K562 (cell line): ENCODE measurements around the gene NOX5. TPM values are rescaled to one million over a fixed set of nuclear protein-coding genes. Genes with fewer than 3 reads are reported as not detected.

Experiments used
- ATAC-seq: fragments of 200-7000 bp; cut with Tn5 transposase; 3 replicates; pipeline ENCODE4 v1.9.1; 2020; ENCODE audit warnings: moderate library complexity
- BruUV-seq: library from RNA; stranded (reverse); fragments of 400-500 nt; replicated peaks from 2 replicates; lab custom pipeline; 2021; lab: Mats Ljungman, UMichigan
- CTCF ChIA-PET: fragments of 300-600 bp; formaldehyde crosslinking; extraction: SDS; loops from one replicate; lab custom pipeline; 2021; ENCODE audit warnings: low intra/inter-chr PET ratio; lab: Yijun Ruan, JAX
- POLR2A ChIA-PET: fragments of 300-600, 350-650 bp; sonication (Branson Sonifier 250); formaldehyde crosslinking; extraction: SDS; loops from one replicate; lab custom pipeline; 2021; ENCODE audit warnings: antibody characterized with exemption, inconsistent platforms; lab: Yijun Ruan, JAX
- DNase-seq, 4 experiments: peaks; one replicate each; pipeline versions ENCODE4 v3.0.0 to v3.0.0-alpha.2; 2011 to 2018; ENCODE audit warnings: low spot score in 3 of 4, mixed read lengths in 3 of 4; ENCODE audit errors: extremely low read depth in 1 of 4
- FAIRE-seq: peaks from 2 replicates; lab custom pipeline; 2011; peaks lifted over from hg19 to GRCh38; lab: Jason Lieb, UNC
- H2AFZ ChIP-seq: 2 replicates; pipeline ENCODE4 v1.6.0; 2011; ENCODE audit warnings: low read depth, low read length, control low read depth, inconsistent platforms
- H3K27ac ChIP-seq: fragments of 200-600 bp; 3 replicates; pipeline ENCODE4 v1.8.0; 2011; ENCODE audit warnings: low read depth, mild to moderate bottlenecking, control low read depth, inconsistent platforms, low read length, moderate library complexity, mixed read lengths; ENCODE audit errors: extremely low read depth
- H3K27me3 ChIP-seq, 2 experiments: fragments of 300-600 bp in 1 of 2; 2 replicates in 1 of 2; 3 replicates in 1 of 2; pipeline versions ENCODE4 v1.6.0 to v1.8.0; 2011; ENCODE audit warnings: inconsistent platforms in 2 of 2, low read length in 2 of 2, mild to moderate bottlenecking in 1 of 2, mixed read lengths in 1 of 2, moderate library complexity in 1 of 2; ENCODE audit not compliant: control insufficient read depth in 2 of 2, insufficient read depth in 2 of 2
- H3K36me3 ChIP-seq: fragments of 300-600 bp; 3 replicates; pipeline ENCODE4 v1.8.0; 2011; ENCODE audit warnings: mild to moderate bottlenecking, low read length, inconsistent platforms; ENCODE audit not compliant: control insufficient read depth, insufficient read depth
- H3K4me1 ChIP-seq, 2 experiments: fragments of 200-600 bp in 1 of 2; replicated peaks in 1 of 2; 2 replicates in 1 of 2; 3 replicates in 1 of 2; pipeline versions ENCODE4 v1.5.1 to v1.8.0; 2011; ENCODE audit warnings: inconsistent platforms in 2 of 2, low read length in 2 of 2, mild to moderate bottlenecking in 1 of 2, mixed read lengths in 1 of 2, moderate library complexity in 1 of 2; ENCODE audit not compliant: control insufficient read depth in 2 of 2, insufficient read depth in 2 of 2
- H3K4me2 ChIP-seq: 2 replicates; pipeline ENCODE4 v1.6.1; 2011; ENCODE audit warnings: low read length, control low read depth, inconsistent platforms, mixed read lengths; ENCODE audit not compliant: insufficient read depth
- H3K4me3 ChIP-seq: fragments of 200-600 bp; sonication (generic), shearing (Covaris generic); 2 replicates; pipeline ENCODE4 v1.5.1; 2016; ENCODE audit warnings: control low read depth, inconsistent platforms
- H3K79me2 ChIP-seq: fragments of 200-600 bp; 3 replicates; pipeline ENCODE4 v1.8.0; 2011; ENCODE audit warnings: low read length, inconsistent platforms; ENCODE audit not compliant: control insufficient read depth, insufficient read depth
- H3K9ac ChIP-seq, 2 experiments: 2 replicates each; pipeline versions ENCODE4 v1.6.0 to v1.6.1; 2011; ENCODE audit warnings: low read depth in 2 of 2, low read length in 2 of 2, control low read depth in 1 of 2, inconsistent platforms in 1 of 2, mild to moderate bottlenecking in 1 of 2, mixed read lengths in 1 of 2; ENCODE audit not compliant: insufficient read depth in 1 of 2
- H3K9me1 ChIP-seq: one replicate; pipeline ENCODE4 v1.6.0; 2011; ENCODE audit warnings: inconsistent platforms, mild to moderate bottlenecking, low read length, moderate library complexity; ENCODE audit not compliant: control insufficient read depth, insufficient read depth
- H3K9me3 ChIP-seq: replicated peaks from 2 replicates; pipeline ENCODE4 v1.5.1; 2011; ENCODE audit warnings: low read depth, low read length, inconsistent platforms; ENCODE audit not compliant: control insufficient read depth, insufficient read depth
- H4K20me1 ChIP-seq: replicated peaks from 2 replicates; pipeline ENCODE4 v1.6.1; 2011; ENCODE audit warnings: low read length, inconsistent platforms, mixed read lengths; ENCODE audit not compliant: control insufficient read depth, insufficient read depth
- CHAMP1 ChIP-seq: fragments of 450-650 bp; IDR thresholded peaks from 2 replicates; pipeline ENCODE4 v1.6.1; 2016; ENCODE audit warnings: mild to moderate bottlenecking
- DLX4 ChIP-seq: fragments of 250-450 bp; sonication (Bioruptor Pico); IDR thresholded peaks from 2 replicates; pipeline ENCODE4 v1.6.1; 2021; ENCODE audit warnings: mild to moderate bottlenecking
- EP400 ChIP-seq: fragments of 450-650 bp; IDR thresholded peaks from 2 replicates; pipeline ENCODE4 v1.6.1; 2017; ENCODE audit warnings: antibody characterized with exemption, mild to moderate bottlenecking, moderate library complexity
- ETS2 ChIP-seq: IDR thresholded peaks from 2 replicates; pipeline ENCODE4 v1.6.1; 2016; ENCODE audit warnings: borderline replicate concordance, missing genetic modification characterization, mild to moderate bottlenecking, moderate library complexity, missing compliant biosample characterization; ENCODE audit not compliant: poor library complexity, severe bottlenecking
- GTF2A2 ChIP-seq: IDR thresholded peaks from 2 replicates; pipeline ENCODE4 v1.6.1; 2016; ENCODE audit warnings: mild to moderate bottlenecking, missing genetic modification characterization, missing compliant biosample characterization
- HOXB6 ChIP-seq: fragments of 250-450 bp; sonication (Bioruptor Pico); IDR thresholded peaks from 2 replicates; pipeline ENCODE4 v1.5.1; 2022; ENCODE audit warnings: mild to moderate bottlenecking, borderline replicate concordance
- MAFG ChIP-seq: fragments of 450-650 bp; conservative IDR thresholded peaks from 2 replicates; pipeline ENCODE4 v1.6.1; 2016; ENCODE audit warnings: missing genetic modification characterization, missing compliant biosample characterization
- MCM5 ChIP-seq: fragments of 450-650 bp; IDR thresholded peaks from 2 replicates; pipeline ENCODE4 v1.6.1; 2016; ENCODE audit warnings: low read depth
- MEIS2 ChIP-seq: fragments of 450-650 bp; IDR thresholded peaks from 2 replicates; pipeline ENCODE4 v1.6.1; 2014; ENCODE audit warnings: mild to moderate bottlenecking; ENCODE audit not compliant: partially characterized antibody
- SMARCE1 ChIP-seq: fragments of 450-650 bp; IDR thresholded peaks from 2 replicates; pipeline ENCODE4 v1.7.1; 2016; ENCODE audit warnings: mild to moderate bottlenecking
- SRSF7 ChIP-seq: fragments of 200-400 bp; formaldehyde crosslinking; optimal IDR thresholded peaks from 2 replicates; pipeline ENCODE3; 2017; ENCODE audit warnings: mild to moderate bottlenecking, low read depth, low read length
- ZNF699 ChIP-seq: fragments of 250-450 bp; sonication (Bioruptor Pico); IDR thresholded peaks from 2 replicates; pipeline ENCODE4 v1.8.0; 2021; ENCODE audit warnings: mild to moderate bottlenecking, moderate library complexity; ENCODE audit not compliant: insufficient replicate concordance
- WGBS: fragments of 100-300 bp; shearing (Covaris generic); methylation state at CpG from one replicate; pipeline ENCODE4 v1.1.6; 2016; ENCODE audit warnings: low coverage, mixed read lengths; ENCODE audit not compliant: insufficient coverage; ENCODE audit errors: missing lambda C conversion rate; 5-methylcytosine and 5-hydroxymethylcytosine counted together
- in situ Hi-C: fragments of 300-500 bp; cut with MboI; formaldehyde crosslinking; loops from 4 replicates; pipeline ENCODE4 v1.15.0; 2018; ENCODE audit warnings: inconsistent platforms, mixed read lengths
- intact Hi-C: fragments of 100-400 bp; cut with micrococcal nuclease; formaldehyde crosslinking; loops from 2 replicates; pipeline ENCODE4 v1.14.2; 2022
- polyA plus RNA-seq, 8 experiments: library from polyadenylated mRNA; depleted of rRNA in 4 of 8; stranded (reverse) in 5 of 8; unstranded in 3 of 8; fragments of >200 nt; fragmentation: Nextera tagmentation in 2 of 8; fragmentation: Illumina TruSeq in 1 of 8; extraction: Ambion mirVana in 2 of 8; extraction: Trizol in 1 of 8; gene quantifications; 2 replicates each; pipeline versions ENCODE4 v1.2.1 to v1.2.3, GENCODE V29; 2011 to 2014; ENCODE audit warnings: inconsistent platforms in 1 of 8, missing spikeins in 1 of 8
- total RNA-seq, 7 experiments: library from RNA; depleted of rRNA in 6 of 7; stranded (reverse); fragments of >200 nt in 6 of 7; fragmentation: Illumina TruSeq in 2 of 7; extraction: Trizol in 2 of 7; gene quantifications; 2 replicates each; pipeline versions ENCODE4 v1.2.1 to v1.2.3, GENCODE V29; 2011 to 2021; ENCODE audit warnings: low replicate concordance in 1 of 7

The NOX5 gene
- total and polyA plus RNA-seq, 9 of the 15 experiments (the other 6 are each of a cell fraction or from before 2014, with no cell fraction given) = 0.01 TPM; not detected in 8

GRCh38 chr15:68997050-68997449 lies 17.4 kb upstream of the NOX5 start:
- ChIA-PET CTCF (no interaction called here), POLR2A (interaction anchor here (1.2 to 2.9 kb wide), 2 partner anchors 13 to 18 kb away, joined by 3 to 9 read pairs; partner anchors contain the start of gene NOX5)
- in situ Hi-C loops (no loop called here), intact Hi-C loops (no loop called here)
- no peak overlapping the region for H3K27ac ChIP-seq
- ATAC-seq (no peak), DNase-seq (no peak), FAIRE-seq (no peak)
- no peak overlapping the region for H3K4me2 ChIP-seq
- no peak overlapping the region for H2AFZ ChIP-seq
- no TSS peak for BruUV-seq
- TF ChIP-seq SRSF7 = no peak
- TF ChIP-seq MCM5 = no peak
- no peak for TF ChIP-seq ETS2 (tag)
- H3K9me3 ChIP-seq = no peaks in the 10 kb centered on the region
- no peaks in the 10 kb centered on the region for H3K79me2 ChIP-seq
- no peaks in the 10 kb centered on the region for H4K20me1 ChIP-seq
- H3K4me1 ChIP-seq = peaks cover 7 to 11% of the 10 kb centered on the region in 2 experiments; a peak in 3 of 5 replicates
- WGBS = 63% methylated on average over 4 of the region's 4 CpGs
- no peak overlapping the region for H3K4me3 ChIP-seq
- H3K9me1 ChIP-seq = no peaks in the 10 kb centered on the region
- H3K27me3 ChIP-seq = no peaks in the 10 kb centered on the region; a peak in 1 of 5 replicates
- H3K36me3 ChIP-seq = no peaks in the 10 kb centered on the region
- H3K9ac ChIP-seq = no peak overlapping the region

GRCh38 chr15:68997930-68998777 lies 16.3 kb upstream of the NOX5 start:
- Histone ChIP-seq H3K4me1 (peaks cover 0 to 2% of the 10 kb centered on the region in 2 experiments; a peak in 3 of 5 replicates), H3K9me3 (no peaks in the 10 kb centered on the region), H3K27me3 (no peaks in the 10 kb centered on the region; a peak in 1 of 5 replicates), H3K4me3 (no peak overlapping the region), H2AFZ (no peak overlapping the region), H3K79me2 (no peaks in the 10 kb centered on the region), H3K9ac (no peak overlapping the region), H4K20me1 (no peaks in the 10 kb centered on the region), H3K9me1 (no peaks in the 10 kb centered on the region), H3K4me2 (no peak overlapping the region; the same call in 1 of the 2 replicates), H3K27ac (no peak overlapping the region), H3K36me3 (no peaks in the 10 kb centered on the region)
- DNase-seq (no peak), ATAC-seq (no peak), FAIRE-seq (no peak)
- BruUV-seq = no TSS peak
- ChIA-PET POLR2A (interaction anchor here (0.6 to 2.9 kb wide), 6 partner anchors 9 to 259 kb away, joined by 3 to 9 read pairs (median 4); partner anchors contain the start of gene NOX5), CTCF (no interaction called here)
- in situ Hi-C loops = no loop called here
- 14% methylated on average over 4 of the region's 4 CpGs for whole genome bisulfite sequencing
- intact Hi-C loops = no loop called here
- TF ChIP-seq GTF2A2 (tag) = no peak
- 0 out of 2 replicates have a peak, but pooled peaks have one; percentile 41 for TF ChIP-seq MAFG (tag)
- no peak for TF ChIP-seq DLX4 (CRISPR knock-in tag)
- TF ChIP-seq SMARCE1 = no peak
- TF ChIP-seq CHAMP1 = no peak
- TF ChIP-seq EP400 = no peak
- no peak for TF ChIP-seq HOXB6 (CRISPR knock-in tag)
- no peak for TF ChIP-seq ZNF699
- no peak for TF ChIP-seq MEIS2
